ENCODE measurements around the gene TOX2.
A peak's percentile ranks its signal among the peaks of the same experiment; 100 is the strongest.

The TOX2 gene

GRCh38 chr20:44085616-44086434, 171.2 kb downstream of the TOX2 start:
- no peak for DNase-seq

GRCh38 chr20:44087051-44087856, 172.6 kb downstream of the TOX2 start:
- no peak for DNase-seq

- DNase-seq = no peak
Measured at GRCh38 chr20:44087857-44088120, 173.1 kb downstream of the TOX2 start.

GRCh38 chr20:44089987-44090674, 175.5 kb downstream of the TOX2 start:
- DNase-seq = peak; percentile 24

- no peak for DNase-seq
Measured at GRCh38 chr20:44091026-44091425, 176.4 kb downstream of the TOX2 start.

GRCh38 chr20:44092551-44093248, 178.0 kb downstream of the TOX2 start:
- peak; percentile 51 for DNase-seq

GRCh38 chr20:44093249-44093582, 178.6 kb downstream of the TOX2 start:
- DNase-seq = no peak

- DNase-seq = no peak
Measured at GRCh38 chr20:44095831-44096230, 181.2 kb downstream of the TOX2 start.

- no peak for DNase-seq
Measured at GRCh38 chr20:44097521-44098255, 183.0 kb downstream of the TOX2 start.

- no peak for DNase-seq
Measured at GRCh38 chr20:44098256-44098630, 183.6 kb downstream of the TOX2 start.

- DNase-seq = no peak
Measured at GRCh38 chr20:44098657-44099056, 184.0 kb downstream of the TOX2 start.

GRCh38 chr20:44099832-44100231, 185.2 kb downstream of the TOX2 start:
- DNase-seq = no peak

GRCh38 chr20:44102582-44102981, 187.9 kb downstream of the TOX2 start:
- DNase-seq = no peak

- DNase-seq = no peak
Measured at GRCh38 chr20:44104798-44105517, 190.3 kb downstream of the TOX2 start.

- no peak for DNase-seq
Measured at GRCh38 chr20:44106615-44107014, 192.0 kb downstream of the TOX2 start.

- no peak for DNase-seq
Measured at GRCh38 chr20:44109951-44110361, 195.3 kb downstream of the TOX2 start.

- no peak for DNase-seq
Measured at GRCh38 chr20:44110816-44111568, 196.3 kb downstream of the TOX2 start.

GRCh38 chr20:44111712-44112335, 197.2 kb downstream of the TOX2 start:
- no peak for DNase-seq

GRCh38 chr20:44112456-44112855, 197.8 kb downstream of the TOX2 start:
- no peak for DNase-seq

GRCh38 chr20:44112889-44113617, 198.4 kb downstream of the TOX2 start:
- DNase-seq = no peak
